ENCODE results near the gene BBS9.

Gene BBS9

GRCh38 chr7:33539659-33540400, 410.5 kb downstream of the BBS9 start:
- no peak overlapping the region for H3K4me2 ChIP-seq
- no peaks in the 10 kb centered on the region for H3K27me3 ChIP-seq
- no peak overlapping the region for H3K9ac ChIP-seq
- no peak for TF ChIP-seq Cebpa-rat (IDR thresholded peaks at IDR 0.05)
- H3K27ac ChIP-seq, result no peak overlapping the region
- no peaks in the 10 kb centered on the region for H4K20me1 ChIP-seq
- H3K9me3 ChIP-seq, result peaks cover 16% of the 10 kb centered on the region
- H3K4me3 ChIP-seq, result no peak overlapping the region
- peaks cover 2% of the 10 kb centered on the region for H3K4me1 ChIP-seq
- no peaks in the 10 kb centered on the region for H3K36me3 ChIP-seq

- H3K9me3 ChIP-seq, result no peaks in the 10 kb centered on the region
- H3K27me3 ChIP-seq, result no peaks in the 10 kb centered on the region
- no peak for TF ChIP-seq Cebpa-rat (IDR thresholded peaks at IDR 0.05)
- no peak overlapping the region for H3K9ac ChIP-seq
- H3K4me1 ChIP-seq, result no peaks in the 10 kb centered on the region
- H3K4me2 ChIP-seq, result no peak overlapping the region
- no peaks in the 10 kb centered on the region for H3K36me3 ChIP-seq
- no peaks in the 10 kb centered on the region for H4K20me1 ChIP-seq
- no peak overlapping the region for H3K4me3 ChIP-seq
- H3K27ac ChIP-seq, result no peak overlapping the region
These were observed 418.5 kb downstream of the BBS9 start for GRCh38 chr7:33547880-33548279.

- no peaks in the 10 kb centered on the region for H3K4me1 ChIP-seq
- H3K4me2 ChIP-seq, result no peak overlapping the region
These were observed 421.0 kb downstream of the BBS9 start for GRCh38 chr7:33550363-33550762.

GRCh38 chr7:33550979-33551378, 421.6 kb downstream of the BBS9 start:
- Histone ChIP-seq H3K9ac (no peak overlapping the region), H3K4me2 (no peak overlapping the region), H3K27ac (no peak overlapping the region), H3K4me1 (no peaks in the 10 kb centered on the region), H3K36me3 (no peaks in the 10 kb centered on the region), H3K9me3 (no peaks in the 10 kb centered on the region), H3K27me3 (no peaks in the 10 kb centered on the region), H4K20me1 (no peaks in the 10 kb centered on the region), H3K4me3 (no peak overlapping the region)
- no peak for TF ChIP-seq Cebpa-rat (IDR thresholded peaks at IDR 0.05)

More at GRCh38 chr7:33550363-33550762, 421.0 kb downstream of the BBS9 start:
- Histone ChIP-seq H3K36me3 (no peaks in the 10 kb centered on the region), H3K9ac (no peak overlapping the region), H3K27me3 (no peaks in the 10 kb centered on the region), H4K20me1 (no peaks in the 10 kb centered on the region), H3K27ac (no peak overlapping the region), H3K9me3 (no peaks in the 10 kb centered on the region), H3K4me3 (no peak overlapping the region)
- TF ChIP-seq Cebpa-rat (IDR thresholded peaks at IDR 0.05), result no peak

GRCh38 chr7:33554046-33554445, 424.7 kb downstream of the BBS9 start:
- no peak for TF ChIP-seq Cebpa-rat (IDR thresholded peaks at IDR 0.05)
- H3K4me2 ChIP-seq, result no peak overlapping the region
- H3K4me3 ChIP-seq, result no peak overlapping the region
- no peaks in the 10 kb centered on the region for H4K20me1 ChIP-seq
- H3K9me3 ChIP-seq, result no peaks in the 10 kb centered on the region
- H3K27ac ChIP-seq, result no peak overlapping the region
- no peak overlapping the region for H3K9ac ChIP-seq
- H3K4me1 ChIP-seq, result no peaks in the 10 kb centered on the region
- no peaks in the 10 kb centered on the region for H3K27me3 ChIP-seq
- H3K36me3 ChIP-seq, result no peaks in the 10 kb centered on the region

DNA sequence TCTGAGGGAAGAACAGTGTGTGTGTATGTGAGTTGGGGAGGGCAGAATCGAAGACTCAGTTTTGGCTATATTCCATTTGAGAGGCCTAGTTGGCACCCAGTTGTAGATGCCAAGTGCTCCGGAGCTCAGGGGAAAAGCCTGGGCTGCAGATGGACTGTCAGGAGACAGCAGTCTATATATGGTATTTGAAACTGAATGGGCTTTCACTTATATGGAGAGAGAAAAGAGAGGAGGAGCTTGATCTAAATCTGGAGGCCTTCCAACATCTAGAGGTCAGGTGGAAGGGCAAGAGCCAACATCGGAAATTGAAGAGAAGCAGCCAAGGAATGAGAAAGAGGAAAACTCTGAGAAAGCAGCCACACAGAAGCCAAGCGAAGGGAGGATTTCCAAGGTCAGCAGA, 425.2 kb downstream of the BBS9 start:
- no peaks in the 10 kb centered on the region for H3K9me3 ChIP-seq
- no peak for TF ChIP-seq Cebpa-rat (IDR thresholded peaks at IDR 0.05)
- no peak overlapping the region for H3K4me2 ChIP-seq
- H3K4me3 ChIP-seq, result no peak overlapping the region
- H3K4me1 ChIP-seq, result no peaks in the 10 kb centered on the region
- no peaks in the 10 kb centered on the region for H3K27me3 ChIP-seq
- H3K27ac ChIP-seq, result no peak overlapping the region
- no peaks in the 10 kb centered on the region for H3K36me3 ChIP-seq
- no peak overlapping the region for H3K9ac ChIP-seq
- H4K20me1 ChIP-seq, result no peaks in the 10 kb centered on the region

- Histone ChIP-seq H3K4me2 (no peak overlapping the region), H3K27ac (no peak overlapping the region), H3K27me3 (no peaks in the 10 kb centered on the region), H3K36me3 (no peaks in the 10 kb centered on the region), H3K9ac (no peak overlapping the region), H3K4me3 (no peak overlapping the region), H3K4me1 (no peaks in the 10 kb centered on the region), H4K20me1 (no peaks in the 10 kb centered on the region), H3K9me3 (no peaks in the 10 kb centered on the region)
- TF ChIP-seq Cebpa-rat (IDR thresholded peaks at IDR 0.05), result no peak
These were observed 427.1 kb downstream of the BBS9 start for GRCh38 chr7:33556472-33556871.

DNA sequence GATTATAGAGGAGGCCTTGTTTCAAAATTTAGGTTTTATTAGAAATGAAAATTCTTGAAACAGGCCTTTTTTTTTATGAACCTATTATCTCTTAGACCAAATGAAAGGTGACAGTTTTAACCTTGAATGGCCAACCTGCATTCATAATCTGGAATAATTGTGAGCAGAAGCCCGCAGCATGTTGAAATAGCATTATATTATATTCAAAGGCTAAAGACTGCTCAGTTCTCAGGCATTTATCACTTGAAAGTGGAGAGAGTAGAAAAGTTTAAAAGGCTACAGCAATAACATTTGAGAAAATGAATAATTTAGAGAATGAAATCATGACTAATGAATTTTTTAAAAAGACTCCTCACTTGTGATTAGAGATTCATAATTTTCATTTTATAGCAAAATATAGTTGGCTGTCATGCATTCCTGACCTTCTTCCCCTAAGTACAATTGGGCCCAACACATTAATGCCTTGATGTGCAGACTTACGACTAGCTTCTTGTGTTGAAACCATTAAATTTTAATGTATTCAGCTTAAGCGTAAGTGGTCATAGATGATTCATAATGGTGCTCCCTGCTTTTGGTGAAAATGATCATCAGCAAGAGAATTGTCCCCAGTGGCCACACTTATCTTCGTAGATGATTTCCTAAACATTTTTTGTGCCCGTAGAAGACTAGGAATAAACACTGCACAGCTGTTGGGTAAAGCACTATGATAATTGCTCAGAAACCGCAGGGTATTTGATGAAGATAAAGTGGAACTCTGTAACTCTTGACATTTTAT, 429.4 kb downstream of the BBS9 start:
- Histone ChIP-seq H4K20me1 (no peaks in the 10 kb centered on the region), H3K4me1 (no peaks in the 10 kb centered on the region), H3K27ac (no peak overlapping the region), H3K9ac (no peak overlapping the region), H3K4me2 (no peak overlapping the region), H3K36me3 (no peaks in the 10 kb centered on the region), H3K27me3 (no peaks in the 10 kb centered on the region), H3K4me3 (no peak overlapping the region), H3K9me3 (no peaks in the 10 kb centered on the region)
- no peak for TF ChIP-seq Cebpa-rat (IDR thresholded peaks at IDR 0.05)

GRCh38 chr7:33559324-33559710, 430.0 kb downstream of the BBS9 start:
- H3K27ac ChIP-seq, result no peak overlapping the region
- no peak for TF ChIP-seq Cebpa-rat (IDR thresholded peaks at IDR 0.05)
- no peaks in the 10 kb centered on the region for H3K36me3 ChIP-seq
- H3K4me2 ChIP-seq, result no peak overlapping the region
- H4K20me1 ChIP-seq, result no peaks in the 10 kb centered on the region
- no peaks in the 10 kb centered on the region for H3K27me3 ChIP-seq
- H3K4me3 ChIP-seq, result no peak overlapping the region
- no peak overlapping the region for H3K9ac ChIP-seq
- H3K4me1 ChIP-seq, result no peaks in the 10 kb centered on the region
- no peaks in the 10 kb centered on the region for H3K9me3 ChIP-seq

GRCh38 chr7:33562996-33563395, 433.6 kb downstream of the BBS9 start:
- Histone ChIP-seq H3K27me3 (no peaks in the 10 kb centered on the region), H4K20me1 (no peaks in the 10 kb centered on the region), H3K36me3 (no peaks in the 10 kb centered on the region), H3K27ac (no peak overlapping the region), H3K4me2 (no peak overlapping the region), H3K9me3 (no peaks in the 10 kb centered on the region), H3K9ac (no peak overlapping the region), H3K4me3 (no peak overlapping the region), H3K4me1 (no peaks in the 10 kb centered on the region)
- no peak for TF ChIP-seq Cebpa-rat (IDR thresholded peaks at IDR 0.05)

Data from BLaER1 (cell line).